Testis (tissue), 2 donors: ENCODE data around the gene TEX2.

ENCODE experiments used
- POLR2A ChIP-seq: fragments of 450-650 bp; IDR thresholded peaks from one replicate; pipeline ENCODE4 v1.6.1; 2017; ENCODE audit warnings: antibody characterized with exemption, mild to moderate bottlenecking, moderate library complexity
- TF ChIP-seq, protein P1 (sequence below), 3 experiments: fragments of 450-650 bp in 2 of 3; fragments of 200-600 bp in 1 of 3; sonication (generic) in 1 of 3; IDR thresholded peaks; one replicate each; pipeline ENCODE4 v1.5.1; 2016 to 2019; ENCODE audit warnings: antibody characterized with exemption in 3 of 3, mild to moderate bottlenecking in 2 of 3, moderate library complexity in 1 of 3

DNA sequence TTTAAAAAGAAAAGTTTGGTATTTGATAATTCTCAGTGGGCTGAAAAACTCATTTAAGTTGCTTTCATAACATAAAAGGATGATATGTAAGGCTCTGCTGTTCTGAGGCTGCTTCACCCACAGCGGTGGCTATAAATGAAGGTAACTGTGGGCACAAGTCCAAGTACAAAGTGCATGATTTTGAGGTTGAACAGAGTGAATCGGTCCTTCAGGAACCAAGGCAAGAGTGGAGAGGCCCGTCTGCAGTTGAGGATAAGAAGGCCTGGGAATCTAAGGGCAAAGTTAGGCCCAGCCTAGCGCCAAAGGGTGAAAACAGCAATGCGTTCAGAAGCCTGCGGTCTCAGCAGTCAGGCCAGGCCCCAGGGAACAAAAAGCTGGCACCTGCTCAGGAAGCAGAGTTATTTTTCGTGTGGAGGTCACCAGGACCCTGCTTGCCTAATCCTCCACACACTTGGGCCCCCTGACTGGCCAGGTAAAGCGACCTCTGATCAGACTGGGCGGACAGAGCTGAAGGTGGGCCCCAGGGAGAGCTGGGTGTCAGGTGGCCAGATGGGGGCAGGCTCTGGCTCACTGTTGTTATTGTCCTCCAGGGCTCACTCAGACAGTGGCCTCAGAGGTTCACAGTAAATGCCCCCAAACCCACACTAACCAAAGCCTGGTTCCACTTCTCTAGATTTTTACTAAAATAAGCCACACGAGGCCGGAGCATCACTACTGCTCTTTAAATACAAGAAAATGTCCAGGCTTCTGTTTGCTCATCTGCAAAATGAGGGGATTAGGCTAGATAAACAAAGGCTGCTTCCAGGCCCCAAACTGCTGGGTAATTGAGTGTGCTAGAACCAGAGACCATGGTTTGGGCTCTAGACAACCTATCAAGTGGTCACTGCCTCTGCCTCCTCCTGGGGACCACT, 46.5 kb downstream of the TEX2 start:
- TF ChIP-seq, protein P1, sequence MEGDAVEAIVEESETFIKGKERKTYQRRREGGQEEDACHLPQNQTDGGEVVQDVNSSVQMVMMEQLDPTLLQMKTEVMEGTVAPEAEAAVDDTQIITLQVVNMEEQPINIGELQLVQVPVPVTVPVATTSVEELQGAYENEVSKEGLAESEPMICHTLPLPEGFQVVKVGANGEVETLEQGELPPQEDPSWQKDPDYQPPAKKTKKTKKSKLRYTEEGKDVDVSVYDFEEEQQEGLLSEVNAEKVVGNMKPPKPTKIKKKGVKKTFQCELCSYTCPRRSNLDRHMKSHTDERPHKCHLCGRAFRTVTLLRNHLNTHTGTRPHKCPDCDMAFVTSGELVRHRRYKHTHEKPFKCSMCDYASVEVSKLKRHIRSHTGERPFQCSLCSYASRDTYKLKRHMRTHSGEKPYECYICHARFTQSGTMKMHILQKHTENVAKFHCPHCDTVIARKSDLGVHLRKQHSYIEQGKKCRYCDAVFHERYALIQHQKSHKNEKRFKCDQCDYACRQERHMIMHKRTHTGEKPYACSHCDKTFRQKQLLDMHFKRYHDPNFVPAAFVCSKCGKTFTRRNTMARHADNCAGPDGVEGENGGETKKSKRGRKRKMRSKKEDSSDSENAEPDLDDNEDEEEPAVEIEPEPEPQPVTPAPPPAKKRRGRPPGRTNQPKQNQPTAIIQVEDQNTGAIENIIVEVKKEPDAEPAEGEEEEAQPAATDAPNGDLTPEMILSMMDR (IDR thresholded peaks at IDR 0.05), result no peak
- no peak for TF ChIP-seq POLR2A
